NCI-H69 (cell line): Measurements from ENCODE around the gene PLXNA2.

Source experiments
- DNase-seq: peaks from one replicate; lab custom pipeline; 2025; lab: John Stamatoyannopoulos, UW

The PLXNA2 gene

GRCh38 chr1:208045463-208046260 is 198.5 kb downstream of the PLXNA2 start:
- no peak for DNase-seq

DNA sequence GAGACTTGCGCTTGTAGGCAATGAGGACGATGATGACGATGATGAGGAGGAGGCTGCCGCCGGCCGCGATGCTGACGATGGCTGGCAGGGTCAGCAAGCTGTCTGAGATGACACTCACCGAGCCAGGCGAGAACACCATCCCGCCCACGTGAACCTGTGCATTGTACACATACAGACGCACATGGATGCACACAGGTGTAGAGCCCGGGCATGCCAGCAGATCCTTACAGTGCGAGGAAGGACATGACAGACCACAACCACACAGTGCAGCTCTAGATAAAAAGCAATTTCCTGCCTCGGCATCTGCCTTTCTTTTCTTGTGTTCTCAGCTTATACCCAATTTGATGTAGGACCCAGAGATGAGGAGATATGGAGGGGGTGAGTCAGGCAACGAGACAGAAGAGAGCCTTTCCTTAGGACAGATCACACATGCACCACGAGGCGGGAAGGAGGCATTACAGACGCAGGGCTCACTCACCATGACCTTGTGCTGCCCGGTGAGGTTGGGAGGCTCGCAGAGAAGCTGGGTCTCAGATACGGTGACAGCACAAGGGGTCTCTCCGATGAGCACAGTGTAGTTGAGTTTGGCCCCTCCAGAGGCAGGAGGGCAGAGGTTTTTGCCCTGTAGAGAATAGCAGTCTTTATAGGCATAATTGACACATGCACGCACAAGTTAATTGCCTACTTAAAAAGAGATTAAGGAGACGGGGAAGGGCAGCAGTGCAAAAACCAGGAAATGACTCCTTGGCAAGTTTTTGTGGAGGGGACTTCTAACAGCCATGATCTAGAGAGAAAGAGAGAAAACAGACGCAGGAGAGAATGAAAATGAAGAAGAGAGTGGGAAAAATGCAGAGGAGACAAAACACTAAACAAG is 199.4 kb downstream of the PLXNA2 start:
- DNase-seq, result peak; percentile 25

DNA sequence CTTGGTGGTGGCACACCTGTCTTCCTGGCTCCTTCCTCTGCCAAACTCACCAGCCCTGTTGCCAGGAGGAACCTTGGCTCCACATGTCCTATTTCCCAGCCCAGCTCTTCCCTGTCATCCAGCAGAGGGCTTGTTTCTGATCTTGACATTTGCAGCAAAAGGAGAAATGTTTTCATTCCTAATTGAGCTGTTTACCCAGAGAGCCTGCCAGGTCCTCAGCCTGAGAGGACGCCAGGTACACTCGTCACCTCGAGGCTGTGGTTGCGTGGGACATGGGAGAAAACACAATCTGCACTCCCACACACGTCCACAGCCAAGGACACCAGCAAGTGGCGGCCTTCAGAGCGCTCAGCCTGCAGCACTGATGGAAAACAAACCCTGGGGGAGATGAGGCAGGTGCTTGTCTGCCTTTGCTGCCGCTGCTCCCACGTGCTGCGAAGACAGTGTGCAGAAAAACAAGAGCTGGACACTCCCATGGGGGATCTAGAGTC is 200.4 kb downstream of the PLXNA2 start:
- peak; percentile 30 for DNase-seq

DNA sequence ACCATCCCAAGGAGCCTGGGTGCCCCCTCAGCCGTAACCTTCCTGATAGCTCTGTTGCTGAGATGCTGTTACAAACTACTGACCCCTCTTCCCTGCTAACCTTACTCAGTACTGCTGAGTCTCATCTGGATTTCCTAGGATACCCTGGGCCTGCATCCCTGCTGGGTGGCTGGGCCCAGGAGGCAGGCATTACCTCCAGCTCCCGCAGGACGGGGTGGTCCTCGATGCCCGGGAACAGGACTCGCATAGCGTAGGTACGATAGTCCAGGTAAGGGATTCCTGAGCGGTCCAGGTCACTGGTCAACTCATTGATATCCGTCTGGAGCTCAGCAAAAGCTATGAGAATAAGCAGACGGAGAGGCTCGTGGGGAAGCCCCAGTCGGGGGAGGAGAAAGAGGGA is 201.3 kb downstream of the PLXNA2 start:
- DNase-seq, result no peak

DNA sequence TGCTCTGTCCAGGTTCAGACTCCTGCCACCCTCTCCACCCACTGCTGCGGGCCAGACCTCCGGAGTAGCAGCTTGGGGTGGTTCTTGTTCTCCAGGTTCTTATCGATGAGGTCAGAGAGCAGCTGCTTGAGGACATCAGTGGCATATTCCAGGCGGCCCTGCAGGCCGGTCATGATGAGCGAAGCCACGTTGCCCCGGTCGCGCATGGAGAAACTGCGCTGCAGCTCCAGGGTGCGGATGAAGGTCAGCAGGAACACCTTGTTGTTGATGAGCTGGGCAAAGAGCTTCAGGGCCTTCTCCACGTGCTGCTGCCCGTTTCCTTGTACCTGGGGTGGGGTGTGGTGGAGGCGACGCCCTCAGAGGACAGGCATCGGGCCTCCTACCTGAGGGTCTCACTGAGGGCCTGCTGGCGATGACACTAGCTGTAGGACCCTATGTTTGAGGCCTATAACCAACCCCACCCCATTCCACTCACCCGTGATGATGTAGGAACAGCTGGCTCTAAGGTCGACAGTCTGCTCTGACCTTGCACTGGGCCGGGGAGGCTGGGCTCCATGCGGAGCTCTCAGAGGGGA is 202.1 kb downstream of the PLXNA2 start:
- no peak for DNase-seq

- no peak for DNase-seq
Measured at GRCh38 chr1:208041505-208041904, 202.7 kb downstream of the PLXNA2 start.

GRCh38 chr1:208040821-208041297 is 203.3 kb downstream of the PLXNA2 start:
- peak; percentile 34 for DNase-seq

DNA sequence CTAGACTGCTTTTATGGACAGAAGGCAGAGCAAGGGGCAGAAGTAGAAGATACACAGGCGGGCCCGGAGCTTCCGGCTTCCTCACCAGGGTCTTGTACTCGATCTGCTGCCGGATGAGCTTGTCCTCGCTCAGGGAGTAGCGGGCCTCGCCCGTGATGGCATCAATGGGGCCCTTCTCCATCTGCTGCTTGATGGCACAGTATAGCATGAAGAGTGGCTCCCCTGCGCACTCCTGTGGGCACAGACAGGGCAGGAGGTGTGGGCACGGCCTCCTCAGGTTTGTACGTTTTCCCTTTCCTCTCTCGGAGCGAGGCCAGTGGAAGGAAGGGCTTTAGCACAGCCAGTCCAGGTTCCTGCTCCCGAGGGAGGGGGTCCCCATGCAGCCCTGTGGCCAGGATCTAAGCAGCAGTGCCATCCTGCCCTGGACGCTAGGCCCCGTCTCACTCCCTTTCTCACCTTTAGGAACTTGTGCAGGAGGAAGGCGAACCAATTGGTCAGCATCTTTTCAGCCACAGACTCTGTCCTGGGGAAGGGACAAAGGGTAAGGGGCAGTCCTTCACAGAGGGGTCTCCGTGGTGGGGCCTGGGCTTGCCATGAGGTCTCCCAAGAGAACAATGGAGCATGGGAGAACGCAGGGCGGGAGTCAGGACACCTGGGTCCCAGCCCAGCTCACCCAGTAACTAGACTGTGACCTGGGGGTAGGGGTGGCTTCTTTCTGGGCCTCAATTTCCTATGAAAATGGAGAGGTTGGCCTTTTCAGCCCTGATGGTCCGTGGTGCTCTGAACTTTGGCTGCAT is 204.4 kb downstream of the PLXNA2 start:
- no peak for DNase-seq

DNA sequence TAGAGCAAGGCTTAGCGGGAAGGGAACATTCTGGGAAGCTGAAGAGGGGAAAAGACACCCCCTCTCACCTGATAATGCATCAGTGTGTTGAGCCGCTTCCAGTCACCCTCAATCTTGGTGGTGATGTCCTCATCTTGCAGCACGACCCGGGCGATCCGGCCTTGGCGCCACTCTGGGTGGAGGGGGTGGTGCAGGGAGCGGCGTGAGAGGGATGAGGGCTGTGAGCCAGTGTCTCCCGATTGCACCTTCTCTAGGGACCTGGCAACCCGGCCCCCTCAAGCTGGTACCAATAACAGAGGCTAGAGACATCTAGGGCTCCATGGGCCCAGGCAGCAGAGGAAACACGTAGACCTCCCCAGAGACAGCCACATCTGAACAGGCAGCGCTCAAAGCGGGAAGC is 205.9 kb downstream of the PLXNA2 start:
- DNase-seq, result no peak

- DNase-seq, result no peak
Measured at GRCh38 chr1:208036918-208037766, 207.0 kb downstream of the PLXNA2 start.

DNA sequence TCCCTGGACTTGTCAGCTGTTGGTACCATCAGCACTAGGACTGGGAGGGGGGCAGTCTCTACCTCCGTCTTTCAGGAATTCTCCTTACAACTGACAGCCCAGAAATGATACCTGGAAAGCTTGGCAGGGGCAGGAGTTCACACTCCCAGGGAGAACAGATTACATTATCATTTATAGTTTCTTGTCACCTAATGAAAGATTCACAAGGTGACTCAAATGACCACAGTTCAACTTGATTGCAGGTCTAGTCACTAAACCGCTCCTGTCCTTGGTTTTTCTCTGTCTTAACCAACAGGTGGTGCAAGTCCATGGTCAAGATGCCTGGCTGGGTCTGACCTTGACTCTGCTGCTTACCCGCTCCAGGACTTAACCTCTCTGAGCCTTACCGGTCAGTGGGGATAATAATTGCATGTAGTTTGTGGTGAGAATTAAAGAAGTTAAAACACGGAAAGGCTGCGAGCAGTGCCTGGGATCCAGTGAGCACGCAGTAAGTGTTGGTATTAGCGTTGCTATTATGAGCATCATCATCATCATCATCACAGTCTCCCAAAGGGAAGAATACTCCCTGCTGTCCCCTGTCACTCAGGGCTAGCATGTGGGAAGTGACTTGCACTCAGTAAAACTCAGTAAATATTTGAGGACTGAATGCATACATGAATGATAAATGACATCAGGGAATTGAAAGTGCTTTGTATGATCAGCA is 207.9 kb downstream of the PLXNA2 start:
- peak; percentile 48 for DNase-seq

GRCh38 chr1:208034135-208034534 is 210.0 kb downstream of the PLXNA2 start:
- DNase-seq, result no peak

- no peak for DNase-seq
Measured at GRCh38 chr1:208033236-208033635, 210.9 kb downstream of the PLXNA2 start.

DNA sequence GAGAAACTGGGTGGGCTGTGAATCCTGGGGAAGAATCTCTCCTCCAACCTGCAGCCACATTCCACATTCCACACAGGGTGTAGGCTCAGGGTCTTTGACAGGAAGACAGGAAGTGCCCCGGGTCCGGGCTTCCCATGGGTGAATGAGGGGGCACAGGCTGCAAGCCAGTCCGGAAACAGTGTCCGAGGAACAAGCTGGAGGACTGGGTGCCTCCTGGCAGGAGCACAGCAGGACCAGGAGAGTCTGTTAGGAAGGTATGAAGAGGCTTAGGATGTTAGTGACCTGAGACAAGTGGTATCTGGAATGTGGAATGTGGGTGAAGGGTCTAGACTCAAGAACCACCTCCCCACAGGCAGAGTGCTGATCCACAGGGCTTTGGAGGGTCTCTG is 212.3 kb downstream of the PLXNA2 start:
- no peak for DNase-seq

DNA sequence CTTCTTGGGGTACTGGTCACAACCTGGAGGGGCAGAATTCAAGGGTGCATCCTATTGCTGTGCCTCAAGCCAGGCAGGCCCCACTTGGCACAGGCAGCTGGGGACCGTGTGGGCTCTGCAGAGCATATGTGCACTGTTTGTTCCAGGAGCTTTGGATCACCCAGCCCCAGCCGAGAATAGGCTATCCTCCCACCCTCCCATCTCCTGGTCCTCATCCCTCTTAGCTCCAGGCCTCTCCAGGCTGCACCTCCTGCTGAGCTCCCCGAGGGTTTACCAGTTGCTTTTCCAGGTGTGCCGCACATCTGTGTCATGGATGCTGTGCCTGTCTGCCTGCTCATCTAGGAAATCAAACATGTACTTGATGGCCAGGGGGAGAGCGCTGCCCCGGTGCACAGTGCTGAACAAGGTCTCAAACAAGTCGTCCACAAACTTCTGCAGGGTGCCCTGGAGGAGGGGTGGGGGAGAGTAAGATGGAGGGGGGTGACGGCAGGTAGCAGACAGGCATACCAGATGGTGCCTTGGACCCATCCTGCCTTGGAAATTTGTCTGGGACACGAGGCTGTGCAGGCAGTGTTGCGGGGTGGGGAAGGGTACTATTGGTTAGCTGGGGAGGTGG is 212.8 kb downstream of the PLXNA2 start:
- DNase-seq, result no peak

- peak; percentile 51 for DNase-seq
Measured at GRCh38 chr1:208030288-208031091, 213.7 kb downstream of the PLXNA2 start.

DNA sequence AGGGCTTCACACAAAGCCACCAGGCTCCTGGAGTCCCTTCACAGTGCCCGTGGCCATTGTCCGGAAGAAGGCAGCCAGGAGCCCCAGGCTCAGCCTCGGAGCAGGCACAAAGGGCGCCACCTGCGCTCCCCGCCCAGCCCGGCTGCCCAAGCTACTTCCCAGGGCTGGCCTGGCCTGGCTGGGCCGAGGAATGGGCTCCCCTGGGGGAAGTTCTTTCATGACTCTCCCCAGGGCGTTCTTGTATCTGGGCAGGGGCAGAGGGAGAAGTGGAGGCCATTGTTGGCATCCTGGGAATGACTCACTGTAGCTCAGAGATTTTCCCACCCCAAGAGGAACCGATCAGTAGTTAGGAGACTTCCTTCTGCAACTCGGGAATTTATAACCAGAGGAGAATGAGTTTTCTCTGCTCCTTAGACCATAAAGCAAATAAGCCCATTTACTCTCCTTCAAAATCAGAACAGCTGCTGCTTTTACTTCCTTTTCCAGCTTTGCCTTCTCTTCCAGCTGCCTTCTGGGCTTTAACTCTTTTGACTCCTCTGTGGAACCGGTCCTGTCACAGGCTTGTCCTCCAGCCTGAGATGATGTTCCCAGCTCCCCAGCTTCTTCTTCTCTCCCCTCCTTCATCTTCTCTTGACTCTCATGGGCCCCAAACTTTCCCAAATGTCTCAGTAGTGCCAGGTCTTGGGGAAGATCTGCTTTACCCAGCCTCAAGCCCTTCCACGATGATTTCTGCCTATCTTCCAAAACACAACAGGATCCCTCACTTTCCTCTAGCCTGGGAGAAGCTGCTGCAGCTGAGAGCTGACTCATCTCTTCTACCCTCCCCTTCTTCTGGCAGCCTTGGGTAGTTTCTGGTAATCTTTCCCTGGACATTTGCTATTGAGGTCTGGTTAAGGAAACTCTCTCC is 214.6 kb downstream of the PLXNA2 start:
- peak; percentile 31 for DNase-seq

GRCh38 chr1:208028526-208028925 is 215.7 kb downstream of the PLXNA2 start:
- no peak for DNase-seq
